PFSK-1 (cell line): ENCODE measurements around the gene AKAP9.

Source experiments
- FOXP2 ChIP-seq: optimal IDR thresholded peaks from 2 replicates; pipeline ENCODE3; 2011; ENCODE audit warnings: borderline replicate concordance, control low read depth, inconsistent platforms; ENCODE audit not compliant: insufficient read depth; ENCODE audit errors: extremely low read length, extremely low read depth
- POLR2AphosphoS5 ChIP-seq: IDR thresholded peaks from 2 replicates; pipeline ENCODE4 v1.6.1; 2012; ENCODE audit warnings: low read depth, mild to moderate bottlenecking, control low read depth, low read length, moderate library complexity
- SIN3A ChIP-seq: IDR thresholded peaks from 2 replicates; pipeline ENCODE4 v1.6.1; 2012; ENCODE audit warnings: mild to moderate bottlenecking, low read length, moderate library complexity, borderline replicate concordance; ENCODE audit not compliant: insufficient read depth
- TAF1 ChIP-seq: IDR thresholded peaks from 2 replicates; pipeline ENCODE4 v1.6.1; 2012; ENCODE audit warnings: low read length, control low read depth, borderline replicate concordance; ENCODE audit not compliant: insufficient read depth
- TF ChIP-seq, protein P1 (sequence below), 2 experiments: IDR thresholded peaks; 2 replicates each; pipeline versions ENCODE4 v1.6.1 to v1.8.0; 2011 to 2012; ENCODE audit warnings: low read depth in 2 of 2, low read length in 2 of 2, control low read depth in 1 of 2, inconsistent platforms in 1 of 2, mild to moderate bottlenecking in 1 of 2, moderate library complexity in 1 of 2; ENCODE audit not compliant: insufficient read depth in 1 of 2

DNA sequence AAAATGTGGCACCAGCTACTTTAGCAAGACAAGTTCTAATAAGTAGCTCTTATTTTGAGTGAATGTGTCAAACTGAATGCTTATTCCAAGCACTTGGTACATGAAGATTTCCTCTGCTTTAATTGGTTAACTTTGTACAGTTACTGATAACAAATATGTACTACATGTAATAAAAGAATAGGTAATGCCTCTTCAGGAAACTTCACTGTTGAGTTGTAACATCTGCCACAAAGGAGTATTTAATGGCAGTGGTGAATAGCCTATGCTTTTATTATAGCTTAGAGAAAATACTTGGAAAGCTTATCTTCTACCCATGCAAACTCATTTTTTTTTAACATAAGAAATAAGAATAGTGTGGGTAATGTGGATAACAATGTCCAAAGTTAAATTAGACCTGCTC is 111.0 kb downstream of the AKAP9 start:
- TF ChIP-seq TAF1 (no peak), POLR2AphosphoS5 (no peak), SIN3A (no peak), FOXP2 (no peak)
- TF ChIP-seq, protein P1, sequence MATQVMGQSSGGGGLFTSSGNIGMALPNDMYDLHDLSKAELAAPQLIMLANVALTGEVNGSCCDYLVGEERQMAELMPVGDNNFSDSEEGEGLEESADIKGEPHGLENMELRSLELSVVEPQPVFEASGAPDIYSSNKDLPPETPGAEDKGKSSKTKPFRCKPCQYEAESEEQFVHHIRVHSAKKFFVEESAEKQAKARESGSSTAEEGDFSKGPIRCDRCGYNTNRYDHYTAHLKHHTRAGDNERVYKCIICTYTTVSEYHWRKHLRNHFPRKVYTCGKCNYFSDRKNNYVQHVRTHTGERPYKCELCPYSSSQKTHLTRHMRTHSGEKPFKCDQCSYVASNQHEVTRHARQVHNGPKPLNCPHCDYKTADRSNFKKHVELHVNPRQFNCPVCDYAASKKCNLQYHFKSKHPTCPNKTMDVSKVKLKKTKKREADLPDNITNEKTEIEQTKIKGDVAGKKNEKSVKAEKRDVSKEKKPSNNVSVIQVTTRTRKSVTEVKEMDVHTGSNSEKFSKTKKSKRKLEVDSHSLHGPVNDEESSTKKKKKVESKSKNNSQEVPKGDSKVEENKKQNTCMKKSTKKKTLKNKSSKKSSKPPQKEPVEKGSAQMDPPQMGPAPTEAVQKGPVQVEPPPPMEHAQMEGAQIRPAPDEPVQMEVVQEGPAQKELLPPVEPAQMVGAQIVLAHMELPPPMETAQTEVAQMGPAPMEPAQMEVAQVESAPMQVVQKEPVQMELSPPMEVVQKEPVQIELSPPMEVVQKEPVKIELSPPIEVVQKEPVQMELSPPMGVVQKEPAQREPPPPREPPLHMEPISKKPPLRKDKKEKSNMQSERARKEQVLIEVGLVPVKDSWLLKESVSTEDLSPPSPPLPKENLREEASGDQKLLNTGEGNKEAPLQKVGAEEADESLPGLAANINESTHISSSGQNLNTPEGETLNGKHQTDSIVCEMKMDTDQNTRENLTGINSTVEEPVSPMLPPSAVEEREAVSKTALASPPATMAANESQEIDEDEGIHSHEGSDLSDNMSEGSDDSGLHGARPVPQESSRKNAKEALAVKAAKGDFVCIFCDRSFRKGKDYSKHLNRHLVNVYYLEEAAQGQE (IDR thresholded peaks at IDR 0.05; ENCODE audit: insufficient read depth in 1 of 2, low read depth in 2 of 2, low read length in 2 of 2), result no peak
